HPDE6-E6E7 (cell line): Measurements from ENCODE around the gene RHEBL1.

Experiments used
- DNase-seq: peaks from one replicate; pipeline ENCODE4 v3.0.0; 2011; ENCODE audit warnings: missing footprints; ENCODE audit errors: extremely low spot score

The RHEBL1 gene

GRCh38 chr12:49069507-49070346 lies at the start of gene RHEBL1:
TSS of gene RHEBL1 (minus strand) at chr12:49069979. CDS start at chr12:49069785, 194 bp downstream.
- peak; percentile 97 for DNase-seq

- DNase-seq, result no peak
Measured at GRCh38 chr12:49111206-49111605, 41.4 kb upstream of the RHEBL1 start.

- peak; percentile 99 for DNase-seq
Measured at GRCh38 chr12:49110464-49111155, 40.8 kb upstream of the RHEBL1 start, which contains the start of gene LMBR1L. TSS of gene LMBR1L (minus strand) at chr12:49110847. CDS start at chr12:49110555, 292 bp downstream.

- no peak for DNase-seq
Measured at GRCh38 chr12:49109641-49110463, 40.1 kb upstream of the RHEBL1 start.

GRCh38 chr12:49108958-49109404 lies 39.2 kb upstream of the RHEBL1 start:
- DNase-seq, result no peak

GRCh38 chr12:49105504-49106084 lies 35.8 kb upstream of the RHEBL1 start:
- DNase-seq, result peak; percentile 94

- DNase-seq, result no peak
Measured at GRCh38 chr12:49104822-49105221, 35.0 kb upstream of the RHEBL1 start.

- no peak for DNase-seq
Measured at GRCh38 chr12:49100380-49100779, 30.6 kb upstream of the RHEBL1 start.

GRCh38 chr12:49098703-49099102 lies 28.9 kb upstream of the RHEBL1 start:
- no peak for DNase-seq

GRCh38 chr12:49098035-49098451 lies 28.3 kb upstream of the RHEBL1 start:
- no peak for DNase-seq

GRCh38 chr12:49097381-49097780 lies 27.6 kb upstream of the RHEBL1 start:
- no peak for DNase-seq

GRCh38 chr12:49094975-49095365 lies 25.2 kb upstream of the RHEBL1 start:
- no peak for DNase-seq

GRCh38 chr12:49094160-49094974 lies 24.6 kb upstream of the RHEBL1 start, which contains the start of gene DHH:
TSS of gene DHH (minus strand) at chr12:49094801. CDS start at chr12:49094512, 289 bp downstream.
- DNase-seq, result no peak

- no peak for DNase-seq
Measured at GRCh38 chr12:49093792-49094159, 24.0 kb upstream of the RHEBL1 start.

- DNase-seq, result no peak
Measured at GRCh38 chr12:49092816-49093406, 23.1 kb upstream of the RHEBL1 start.

GRCh38 chr12:49092086-49092815 lies 22.5 kb upstream of the RHEBL1 start:
- no peak for DNase-seq

GRCh38 chr12:49091836-49092085 lies 22.0 kb upstream of the RHEBL1 start:
- no peak for DNase-seq

GRCh38 chr12:49091056-49091835 lies 21.5 kb upstream of the RHEBL1 start:
- DNase-seq, result no peak
